GM21526 (cell line): Measurements from ENCODE around the gene GABRD.

Experiments used
- ATAC-seq: cut with Tn5 transposase; IDR thresholded peaks from one replicate; pipeline ENCODE4 v1.9.1; 2021; ENCODE audit warnings: moderate library complexity; ENCODE audit not compliant: unreplicated experiment, low FRiP score

GABRD gene

GRCh38 chr1:2033165-2033564 lies 14.0 kb downstream of the GABRD start:
- ATAC-seq = no peak

- no peak for ATAC-seq
These were observed 17.1 kb downstream of the GABRD start for GRCh38 chr1:2036287-2036686.

GRCh38 chr1:2037314-2037979 lies 18.3 kb downstream of the GABRD start:
- no peak for ATAC-seq

GRCh38 chr1:2038229-2038628 lies 19.1 kb downstream of the GABRD start:
- ATAC-seq = no peak

- no peak for ATAC-seq
These were observed 20.1 kb downstream of the GABRD start for GRCh38 chr1:2039251-2039650.

- no peak for ATAC-seq
These were observed 22.2 kb downstream of the GABRD start for GRCh38 chr1:2041305-2041704.

- no peak for ATAC-seq
These were observed 22.7 kb downstream of the GABRD start for GRCh38 chr1:2041887-2042286.

- ATAC-seq = no peak
These were observed 24.0 kb downstream of the GABRD start for GRCh38 chr1:2042830-2043773.

- ATAC-seq = no peak
These were observed 24.7 kb downstream of the GABRD start for GRCh38 chr1:2043886-2044285.

- no peak for ATAC-seq
These were observed 25.6 kb downstream of the GABRD start for GRCh38 chr1:2044510-2045319.

GRCh38 chr1:2045468-2046173 lies 26.5 kb downstream of the GABRD start:
- ATAC-seq = no peak

GRCh38 chr1:2046174-2046917 lies 27.2 kb downstream of the GABRD start:
- no peak for ATAC-seq

- ATAC-seq = no peak
These were observed 28.0 kb downstream of the GABRD start for GRCh38 chr1:2046953-2047748.

- no peak for ATAC-seq
These were observed 28.9 kb downstream of the GABRD start for GRCh38 chr1:2047749-2048729.

- no peak for ATAC-seq
These were observed 30.1 kb downstream of the GABRD start for GRCh38 chr1:2049225-2049717.

GRCh38 chr1:2049718-2050431 lies 30.7 kb downstream of the GABRD start, which contains the start of gene PRKCZ:
PRKCZ (plus strand) TSS chr1:2050411; CDS start chr1:2050631, 220 bp downstream.
- peak; percentile 77 for ATAC-seq

GRCh38 chr1:2050461-2050792 lies 31.3 kb downstream of the GABRD start:
- peak; percentile 21 for ATAC-seq
